ENCODE data around the gene CD36. TPM values are rescaled to one million over a fixed set of nuclear protein-coding genes. Genes with fewer than 3 reads are reported as not detected.

The CD36 gene
- total and polyA plus RNA-seq, 2 of the 8 experiments (the other 6 are each of a cell fraction or from before 2014, with no cell fraction given) = 0.33 to 0.60 TPM

- Histone ChIP-seq H4K8ac (ENCODE audit: extremely low read depth, insufficient read depth, low read length) (no peak overlapping the region), H3K9me3 (ENCODE audit: insufficient read depth in 2 of 2, low read depth in 1 of 2, low read length in 1 of 2) (peaks cover 0 to 3% of the 10 kb centered on the region in 2 experiments; a peak in 1 of 4 replicates), H3K18ac (ENCODE audit: extremely low read depth, low read length) (no peak overlapping the region), H2BK5ac (ENCODE audit: low read depth, low read length) (no peak overlapping the region), H3K4me3 (ENCODE audit: extremely low read depth in 1 of 4, insufficient read depth in 2 of 4, low read depth in 3 of 4, low read length in 4 of 4) (no peak overlapping the region), H3K23me2 (ENCODE audit: low read depth, low read length) (no peaks in the 10 kb centered on the region), H2BK20ac (ENCODE audit: low read length) (no peak overlapping the region), H3K4me2 (ENCODE audit: insufficient read depth in 1 of 2, low read depth in 2 of 2, low read length in 2 of 2) (no peak overlapping the region), H2BK15ac (ENCODE audit: low read length) (no peak overlapping the region), H3K4ac (replicated peaks; ENCODE audit: insufficient read length, low read depth, low read length) (no peak overlapping the region), H2AK5ac (ENCODE audit: low read depth, low read length) (no peak overlapping the region), H4K91ac (replicated peaks; ENCODE audit: insufficient read length, low read length) (no peak overlapping the region), H2BK120ac (replicated peaks; ENCODE audit: low read depth, low read length) (no peak overlapping the region), H3K79me2 (ENCODE audit: control insufficient read depth in 1 of 2, insufficient read depth in 2 of 2, low read length in 2 of 2) (no peaks in the 10 kb centered on the region), H3K27me3 (replicated peaks in 1 of 4; ENCODE audit: control insufficient read depth in 3 of 4, extremely low read depth in 1 of 4, insufficient read depth in 3 of 4, low read length in 3 of 4) (no peaks in the 10 kb centered on the region), H3K23ac (ENCODE audit: insufficient read length) (no peak overlapping the region), H3K4me1 (replicated peaks in 1 of 4; ENCODE audit: control insufficient read depth in 3 of 4, insufficient read depth in 4 of 4, low read length in 3 of 4) (no peaks in the 10 kb centered on the region), H2AFZ (ENCODE audit: low read length) (no peak overlapping the region), H3K79me1 (ENCODE audit: low read depth, low read length) (no peaks in the 10 kb centered on the region), H3K9ac (replicated peaks in 1 of 4; ENCODE audit: extremely low read depth in 1 of 4, low read depth in 3 of 4, low read length in 3 of 4) (no peak overlapping the region), H3K56ac (replicated peaks; ENCODE audit: insufficient read length, low read depth, low read length) (no peak overlapping the region), H3K36me3 (ENCODE audit: control insufficient read depth in 2 of 4, insufficient read depth in 4 of 4, low read length in 3 of 4) (no peaks in the 10 kb centered on the region), H4K20me1 (replicated peaks in 1 of 2; ENCODE audit: control insufficient read depth in 1 of 2, insufficient read depth in 2 of 2, low read length in 2 of 2) (no peaks in the 10 kb centered on the region), H4K5ac (ENCODE audit: insufficient read length, low read depth, low read length) (no peak overlapping the region), H3K27ac (ENCODE audit: low read depth, low read length) (no peak overlapping the region), H2BK12ac (ENCODE audit: low read depth, low read length) (no peak overlapping the region), H3K14ac (ENCODE audit: insufficient read length) (no peak overlapping the region)
- DNase-seq (ENCODE audit: low read depth in 1 of 2, low spot score in 2 of 2) (no peak), FAIRE-seq (no peak)
- CTCF ChIA-PET (ENCODE audit: partially characterized antibody) = no interaction called here
- WGBS, 2 experiments (ENCODE audit: extremely low coverage in 1 of 2, insufficient coverage in 1 of 2, insufficient read length in 1 of 2, insufficient replicate concordance in 2 of 2, low coverage in 1 of 2, low lambda C conversion rate in 2 of 2, missing lambda C conversion rate in 1 of 2) = 86% methylated on average over 19 of the region's 19 CpGs; no CpG with 5 or more reads in 1 of the 2 experiments
- TF ChIP-seq BRCA1 (IDR thresholded peaks at IDR 0.05; ENCODE audit: low read depth, low read length) = no peak
- no peak for TF ChIP-seq BCL11A (IDR thresholded peaks at IDR 0.05; ENCODE audit: low read depth in 2 of 2, low read length in 2 of 2)
- TF ChIP-seq RAD21 (IDR thresholded peaks at IDR 0.05 in 1 of 2, conservative IDR thresholded peaks at IDR 0.05 in 1 of 2; ENCODE audit: low read depth in 2 of 2, low read length in 2 of 2) = no peak
- no peak for TF ChIP-seq NANOG (IDR thresholded peaks at IDR 0.05; ENCODE audit: insufficient read depth, low read depth, low read length, poor library complexity, severe bottlenecking)
- no peak for TF ChIP-seq CHD1 (IDR thresholded peaks at IDR 0.05; ENCODE audit: low read depth, low read length)
- TF ChIP-seq POLR2A (IDR thresholded peaks at IDR 0.05; ENCODE audit: control extremely low read depth in 1 of 2, low read depth in 2 of 2, low read length in 2 of 2) = no peak
- no peak for TF ChIP-seq SIRT6 (IDR thresholded peaks at IDR 0.05; ENCODE audit: low read length)
- TF ChIP-seq KDM5A (IDR thresholded peaks at IDR 0.05; ENCODE audit: low read length) = no peak
- TF ChIP-seq JUN (IDR thresholded peaks at IDR 0.05; ENCODE audit: low read depth, low read length) = no peak
- POLR2A ChIA-PET (ENCODE audit: partially characterized antibody) = no interaction called here
Observed at GRCh38 chr7:80682744-80683143, 44.3 kb downstream of the CD36 start.

Measured in H1 (cell line).